Parathyroid adenoma (tissue), 2 donors: ENCODE results near the gene HEATR1.

Experiments used
- H2AFZ ChIP-seq: fragments of 300-600 bp; sonication (generic); one replicate; pipeline ENCODE4 v1.7.0; 2017; ENCODE audit warnings: antibody characterized with exemption, mild to moderate bottlenecking
- H3K27ac ChIP-seq: fragments of 300-600 bp; sonication (generic); one replicate; pipeline ENCODE4 v1.7.0; 2017
- H3K27me3 ChIP-seq: fragments of 300-600 bp; sonication (generic); one replicate; pipeline ENCODE4 v1.7.0; 2017; ENCODE audit warnings: low read length; ENCODE audit not compliant: control insufficient read depth, insufficient read depth
- H3K36me3 ChIP-seq: fragments of 300-600 bp; sonication (generic); one replicate; pipeline ENCODE4 v1.7.0; 2017; ENCODE audit warnings: low read length; ENCODE audit not compliant: control insufficient read depth, insufficient read depth
- H3K4me1 ChIP-seq: fragments of 300-600 bp; sonication (generic); one replicate; pipeline ENCODE4 v1.7.0; 2017; ENCODE audit warnings: control low read depth
- H3K4me2 ChIP-seq: fragments of 300-600 bp; sonication (generic); one replicate; pipeline ENCODE4 v1.7.0; 2017; ENCODE audit warnings: low read length
- H3K4me3 ChIP-seq: fragments of 300-600 bp; sonication (generic); one replicate; pipeline ENCODE4 v1.7.0; 2017; ENCODE audit warnings: low read depth, low read length
- H3K79me2 ChIP-seq: fragments of 300-600 bp; sonication (generic); one replicate; pipeline ENCODE4 v1.7.0; 2017; ENCODE audit warnings: control low read depth
- H3K9ac ChIP-seq: fragments of 300-600 bp; sonication (generic); one replicate; pipeline ENCODE4 v1.7.0; 2017; ENCODE audit warnings: mild to moderate bottlenecking
- H3K9me3 ChIP-seq: fragments of 300-600 bp; sonication (generic); one replicate; pipeline ENCODE4 v1.7.0; 2017; ENCODE audit warnings: low read length; ENCODE audit not compliant: control insufficient read depth
- CTCF ChIP-seq: fragments of 300-600 bp; sonication (generic); IDR thresholded peaks from one replicate; pipeline ENCODE4 v1.7.0; 2017; ENCODE audit warnings: antibody characterized with exemption, mild to moderate bottlenecking
- donor health status: primary hyperparathyroidism.

HEATR1 gene

GRCh38 chr1:236603991-236604904, at the start of gene HEATR1:
TSS of gene HEATR1 (minus strand) at chr1:236604516. CDS start at chr1:236604095, 421 bp downstream.
- TF ChIP-seq CTCF = no peak
- Histone ChIP-seq H3K79me2 (no peaks in the 10 kb centered on the region), H2AFZ (peak within 1 kb of the TSS; percentile 91), H3K4me1 (no peaks in the 10 kb centered on the region), H3K9ac (no peak within 1 kb of the TSS), H3K27ac (peak within 1 kb of the TSS; percentile 53), H3K4me3 (peak within 1 kb of the TSS; percentile 82), H3K9me3 (no peaks in the 10 kb centered on the region), H3K27me3 (no peaks in the 10 kb centered on the region), H3K4me2 (peak within 1 kb of the TSS; percentile 96), H3K36me3 (no peaks in the 10 kb centered on the region)

GRCh38 chr1:236645016-236645680, 40.8 kb upstream of the HEATR1 start:
- H3K4me3 ChIP-seq = no peak overlapping the region
- no peaks in the 10 kb centered on the region for H3K79me2 ChIP-seq
- H3K27me3 ChIP-seq = no peaks in the 10 kb centered on the region
- H3K4me1 ChIP-seq = no peaks in the 10 kb centered on the region
- no peak overlapping the region for H3K4me2 ChIP-seq
- no peaks in the 10 kb centered on the region for H3K9me3 ChIP-seq
- no peak overlapping the region for H2AFZ ChIP-seq
- TF ChIP-seq CTCF = no peak
- H3K9ac ChIP-seq = no peak overlapping the region
- no peaks in the 10 kb centered on the region for H3K36me3 ChIP-seq
- no peak overlapping the region for H3K27ac ChIP-seq

GRCh38 chr1:236642763-236643162, 38.4 kb upstream of the HEATR1 start:
- no peak overlapping the region for H3K9ac ChIP-seq
- no peaks in the 10 kb centered on the region for H3K79me2 ChIP-seq
- no peaks in the 10 kb centered on the region for H3K27me3 ChIP-seq
- no peak overlapping the region for H3K4me3 ChIP-seq
- H3K4me2 ChIP-seq = no peak overlapping the region
- H3K36me3 ChIP-seq = no peaks in the 10 kb centered on the region
- H3K27ac ChIP-seq = no peak overlapping the region
- H3K9me3 ChIP-seq = no peaks in the 10 kb centered on the region
- H2AFZ ChIP-seq = no peak overlapping the region
- TF ChIP-seq CTCF = no peak
- no peaks in the 10 kb centered on the region for H3K4me1 ChIP-seq

- no peaks in the 10 kb centered on the region for H3K4me1 ChIP-seq
- H3K9me3 ChIP-seq = no peaks in the 10 kb centered on the region
- H3K4me2 ChIP-seq = no peak overlapping the region
- no peak overlapping the region for H3K4me3 ChIP-seq
- no peak overlapping the region for H2AFZ ChIP-seq
- no peak overlapping the region for H3K27ac ChIP-seq
- H3K79me2 ChIP-seq = no peaks in the 10 kb centered on the region
- no peak overlapping the region for H3K9ac ChIP-seq
- no peak for TF ChIP-seq CTCF
- H3K36me3 ChIP-seq = no peaks in the 10 kb centered on the region
- no peaks in the 10 kb centered on the region for H3K27me3 ChIP-seq
Observed at GRCh38 chr1:236639686-236640085, 35.4 kb upstream of the HEATR1 start.
